Subcutaneous abdominal adipose tissue (tissue), 5 donors: Measurements from ENCODE around the gene CDC5L.

ENCODE experiments used
- H3K27ac ChIP-seq: one replicate; pipeline ENCODE4 v1.7.0; 2013; ENCODE audit warnings: low read depth, mild to moderate bottlenecking, inconsistent platforms, low read length, moderate library complexity
- H3K27me3 ChIP-seq, 5 donors: one replicate each; pipeline ENCODE4 v1.7.0; 2013; ENCODE audit warnings: low read length in 5 of 5, inconsistent platforms in 1 of 5; ENCODE audit not compliant: control insufficient read depth in 5 of 5, insufficient read depth in 4 of 5
- H3K36me3 ChIP-seq, 5 donors: one replicate each; pipeline ENCODE4 v1.7.0; 2013; ENCODE audit warnings: low read length in 5 of 5; ENCODE audit not compliant: control insufficient read depth in 5 of 5, insufficient read depth in 5 of 5
- H3K4me1 ChIP-seq, 5 donors: one replicate each; pipeline ENCODE4 v1.7.0; 2013; ENCODE audit warnings: low read length in 5 of 5, mild to moderate bottlenecking in 3 of 5, moderate library complexity in 1 of 5; ENCODE audit not compliant: control insufficient read depth in 5 of 5, insufficient read depth in 5 of 5
- H3K4me3 ChIP-seq, 5 donors: one replicate each; pipeline ENCODE4 v1.7.0; 2013; ENCODE audit warnings: low read length in 5 of 5, low read depth in 1 of 5
- H3K9ac ChIP-seq, 5 donors: one replicate each; pipeline ENCODE4 v1.7.0; 2013; ENCODE audit warnings: low read length in 5 of 5, mild to moderate bottlenecking in 4 of 5, moderate library complexity in 3 of 5
- H3K9me3 ChIP-seq, 5 donors: one replicate each; pipeline ENCODE4 v1.7.0; 2013; ENCODE audit warnings: low read length in 5 of 5; ENCODE audit not compliant: control insufficient read depth in 5 of 5
- donor health status: healthy.
- donor health status: healthy.
- donor health status: healthy.
- donor health status: healthy.
- donor health status: healthy.

The CDC5L gene

GRCh38 chr6:44367681-44368080, 19.8 kb upstream of the CDC5L start:
- H3K27ac ChIP-seq: no peak overlapping the region

GRCh38 chr6:44373051-44373450, 14.5 kb upstream of the CDC5L start:
- Histone ChIP-seq H3K9ac (no peak overlapping the region), H3K27me3 (peaks cover 0 to 7% (median 0%) of the 10 kb centered on the region in 5 donors), H3K4me3 (no peak overlapping the region), H3K27ac (no peak overlapping the region), H3K4me1 (no peaks in the 10 kb centered on the region), H3K36me3 (no peaks in the 10 kb centered on the region), H3K9me3 (no peaks in the 10 kb centered on the region)

More at GRCh38 chr6:44367681-44368080, 19.8 kb upstream of the CDC5L start:
- H3K4me3 ChIP-seq: no peak overlapping the region
- no peaks in the 10 kb centered on the region for H3K36me3 ChIP-seq
- no peaks in the 10 kb centered on the region for H3K9me3 ChIP-seq
- peaks cover 0 to 7% (median 0%) of the 10 kb centered on the region in 5 donors for H3K27me3 ChIP-seq
- H3K4me1 ChIP-seq: no peaks in the 10 kb centered on the region
- no peak overlapping the region for H3K9ac ChIP-seq

GRCh38 chr6:44373787-44374186, 13.7 kb upstream of the CDC5L start:
- H3K9ac ChIP-seq: no peak overlapping the region
- H3K36me3 ChIP-seq: no peaks in the 10 kb centered on the region
- no peak overlapping the region for H3K4me3 ChIP-seq
- no peaks in the 10 kb centered on the region for H3K9me3 ChIP-seq
- no peaks in the 10 kb centered on the region for H3K4me1 ChIP-seq
- H3K27me3 ChIP-seq: peaks cover 0 to 4% (median 0%) of the 10 kb centered on the region in 5 donors
- no peak overlapping the region for H3K27ac ChIP-seq

GRCh38 chr6:44375071-44375470, 12.4 kb upstream of the CDC5L start:
- Histone ChIP-seq H3K9ac (no peak overlapping the region), H3K4me1 (no peaks in the 10 kb centered on the region), H3K4me3 (no peak overlapping the region), H3K27me3 (peaks cover 0 to 4% (median 0%) of the 10 kb centered on the region in 5 donors), H3K27ac (no peak overlapping the region), H3K36me3 (no peaks in the 10 kb centered on the region), H3K9me3 (no peaks in the 10 kb centered on the region)

GRCh38 chr6:44377484-44377883, 10.0 kb upstream of the CDC5L start:
- Histone ChIP-seq H3K9me3 (no peaks in the 10 kb centered on the region), H3K27ac (no peak overlapping the region), H3K4me1 (peaks cover 0 to 9% (median 7%) of the 10 kb centered on the region in 5 donors), H3K4me3 (no peak overlapping the region), H3K9ac (no peak overlapping the region), H3K36me3 (no peaks in the 10 kb centered on the region), H3K27me3 (no peaks in the 10 kb centered on the region)

GRCh38 chr6:44377971-44378370, 9.5 kb upstream of the CDC5L start:
- no peak overlapping the region for H3K4me3 ChIP-seq
- no peaks in the 10 kb centered on the region for H3K36me3 ChIP-seq
- H3K27ac ChIP-seq: no peak overlapping the region
- no peaks in the 10 kb centered on the region for H3K27me3 ChIP-seq
- no peak overlapping the region for H3K9ac ChIP-seq
- H3K9me3 ChIP-seq: no peaks in the 10 kb centered on the region
- peaks cover 0 to 9% (median 7%) of the 10 kb centered on the region in 5 donors for H3K4me1 ChIP-seq

GRCh38 chr6:44381739-44382138, 5.8 kb upstream of the CDC5L start:
- H3K4me3 ChIP-seq: no peak overlapping the region
- no peaks in the 10 kb centered on the region for H3K9me3 ChIP-seq
- H3K4me1 ChIP-seq: peaks cover 0 to 12% (median 8%) of the 10 kb centered on the region in 5 donors
- no peaks in the 10 kb centered on the region for H3K36me3 ChIP-seq
- H3K9ac ChIP-seq: no peak overlapping the region
- H3K27me3 ChIP-seq: no peaks in the 10 kb centered on the region
- no peak overlapping the region for H3K27ac ChIP-seq

GRCh38 chr6:44386364-44386928, 1.1 kb upstream of the CDC5L start:
- H3K27ac ChIP-seq: peak overlapping the region; percentile 81
- H3K4me3 ChIP-seq: peak overlapping the region; percentile 89 to 96 (median 92)
- H3K9me3 ChIP-seq: no peaks in the 10 kb centered on the region
- peaks cover 6 to 35% (median 28%) of the 10 kb centered on the region in 5 donors for H3K4me1 ChIP-seq
- H3K27me3 ChIP-seq: no peaks in the 10 kb centered on the region
- peak overlapping the region in 3 of 5 donors; percentile 88 to 98 (median 97) for H3K9ac ChIP-seq
- H3K36me3 ChIP-seq: peaks cover 2 to 7% (median 5%) of the 10 kb centered on the region in 5 donors

- H3K4me3 ChIP-seq: peak overlapping the region; percentile 89 to 96 (median 92)
- peaks cover 6 to 30% (median 26%) of the 10 kb centered on the region in 5 donors for H3K4me1 ChIP-seq
- peaks cover 3 to 10% (median 6%) of the 10 kb centered on the region in 5 donors for H3K36me3 ChIP-seq
- peak overlapping the region; percentile 81 for H3K27ac ChIP-seq
- H3K9ac ChIP-seq: peak overlapping the region; percentile 10 to 98 (median 97)
- H3K9me3 ChIP-seq: no peaks in the 10 kb centered on the region
- H3K27me3 ChIP-seq: no peaks in the 10 kb centered on the region
These were observed 569 bp upstream of the CDC5L start for GRCh38 chr6:44386929-44387345.

GRCh38 chr6:44388135-44388487, 605 bp downstream of the CDC5L start:
- Histone ChIP-seq H3K27me3 (no peaks in the 10 kb centered on the region), H3K9me3 (no peaks in the 10 kb centered on the region), H3K9ac (peak overlapping the region; percentile 57 to 98 (median 87)), H3K27ac (peak overlapping the region; percentile 71), H3K4me3 (peak overlapping the region; percentile 89 to 96 (median 92)), H3K36me3 (peaks cover 8 to 20% (median 16%) of the 10 kb centered on the region in 5 donors), H3K4me1 (peaks cover 6 to 28% (median 22%) of the 10 kb centered on the region in 5 donors)
